Glutamatergic neuron (in vitro differentiated cells): Measurements from ENCODE around the gene ACTA1. TPM values are rescaled to one million over a fixed set of nuclear protein-coding genes. Genes with fewer than 3 reads are reported as not detected.

Source experiments
- DNase-seq: peaks from one replicate; pipeline ENCODE4 v3.0.0; 2022
- H3K27ac Mint-ChIP-seq: one replicate; pipeline ENCODE4 v1.8.0; 2020; ENCODE audit warnings: mild to moderate bottlenecking, mixed read lengths, inconsistent platforms; ENCODE audit not compliant: unreplicated experiment
- H3K27me3 Mint-ChIP-seq: one replicate; pipeline ENCODE4 v1.8.0; 2020; ENCODE audit warnings: mild to moderate bottlenecking, moderate library complexity, mixed read lengths, inconsistent platforms; ENCODE audit not compliant: unreplicated experiment
- H3K36me3 Mint-ChIP-seq: one replicate; pipeline ENCODE4 v1.8.0; 2020; ENCODE audit warnings: mild to moderate bottlenecking, mixed read lengths, inconsistent platforms; ENCODE audit not compliant: unreplicated experiment
- H3K4me1 Mint-ChIP-seq: one replicate; pipeline ENCODE4 v1.8.0; 2020; ENCODE audit warnings: mild to moderate bottlenecking, low read depth, mixed read lengths, inconsistent platforms; ENCODE audit not compliant: unreplicated experiment
- H3K4me3 Mint-ChIP-seq: one replicate; pipeline ENCODE4 v1.8.0; 2020; ENCODE audit warnings: mild to moderate bottlenecking, mixed read lengths, inconsistent platforms; ENCODE audit not compliant: unreplicated experiment
- H3K9me3 Mint-ChIP-seq: one replicate; pipeline ENCODE4 v1.8.0; 2020; ENCODE audit warnings: mild to moderate bottlenecking, moderate library complexity, mixed read lengths, inconsistent platforms; ENCODE audit not compliant: unreplicated experiment
- CTCF ChIP-seq: fragments of 200-600 bp; sonication (generic); IDR thresholded peaks from one replicate; pipeline ENCODE4 v1.5.0; 2021; ENCODE audit not compliant: partially characterized antibody, unreplicated experiment
- total RNA-seq: library from RNA; stranded (reverse); fragmentation: NEBNext Ultra II Directional; extraction: Animal tissue kit (Norgen Biotek cat#: 25700); gene quantifications from one replicate; pipeline ENCODE4 v1.2.1, GENCODE V29; 2021; ENCODE audit not compliant: unreplicated experiment

ACTA1 gene
- total RNA-seq, 1 donor from 2014 or later = 1.9 TPM

- no peak for DNase-seq
- no peaks in the 10 kb centered on the region for H3K36me3 Mint-ChIP-seq
- TF ChIP-seq CTCF = no peak
- no peaks in the 10 kb centered on the region for H3K4me1 Mint-ChIP-seq
- no peak overlapping the region for H3K27ac Mint-ChIP-seq
- peaks cover 3% of the 10 kb centered on the region for H3K27me3 Mint-ChIP-seq
- no peak overlapping the region for H3K4me3 Mint-ChIP-seq
- H3K9me3 Mint-ChIP-seq = no peaks in the 10 kb centered on the region
These were observed 11.9 kb upstream of the ACTA1 start for GRCh38 chr1:229445828-229446227.

- no peak overlapping the region for H3K4me3 Mint-ChIP-seq
- TF ChIP-seq CTCF = no peak
- H3K36me3 Mint-ChIP-seq = no peaks in the 10 kb centered on the region
- no peak for DNase-seq
- H3K9me3 Mint-ChIP-seq = no peaks in the 10 kb centered on the region
- no peak overlapping the region for H3K27ac Mint-ChIP-seq
- no peaks in the 10 kb centered on the region for H3K27me3 Mint-ChIP-seq
- H3K4me1 Mint-ChIP-seq = peaks cover 6% of the 10 kb centered on the region
These were observed 7.1 kb upstream of the ACTA1 start for GRCh38 chr1:229440851-229441537.

- H3K9me3 Mint-ChIP-seq = peaks cover 2% of the 10 kb centered on the region
- no peak for TF ChIP-seq CTCF
- peaks cover 15% of the 10 kb centered on the region for H3K4me1 Mint-ChIP-seq
- H3K27me3 Mint-ChIP-seq = peaks cover 2% of the 10 kb centered on the region
- no peak for DNase-seq
- H3K4me3 Mint-ChIP-seq = no peak overlapping the region
- no peaks in the 10 kb centered on the region for H3K36me3 Mint-ChIP-seq
- H3K27ac Mint-ChIP-seq = no peak overlapping the region
These were observed 4.1 kb upstream of the ACTA1 start for GRCh38 chr1:229438021-229438420.

- no peak for TF ChIP-seq CTCF
- DNase-seq = no peak
- peaks cover 2% of the 10 kb centered on the region for H3K9me3 Mint-ChIP-seq
- peaks cover 4% of the 10 kb centered on the region for H3K27me3 Mint-ChIP-seq
- H3K4me1 Mint-ChIP-seq = peaks cover 15% of the 10 kb centered on the region
- H3K27ac Mint-ChIP-seq = no peak overlapping the region
- H3K4me3 Mint-ChIP-seq = no peak overlapping the region
- H3K36me3 Mint-ChIP-seq = no peaks in the 10 kb centered on the region
These were observed 3.5 kb upstream of the ACTA1 start for GRCh38 chr1:229437443-229437842.

- peaks cover 10% of the 10 kb centered on the region for H3K27me3 Mint-ChIP-seq
- H3K36me3 Mint-ChIP-seq = no peaks in the 10 kb centered on the region
These were observed 2.3 kb upstream of the ACTA1 start for GRCh38 chr1:229436201-229436600.

More at GRCh38 chr1:229436201-229436600, 2.3 kb upstream of the ACTA1 start:
- Mint-ChIP-seq H3K4me3 (peak overlapping the region; percentile 38), H3K4me1 (peaks cover 16% of the 10 kb centered on the region), H3K9me3 (peaks cover 3% of the 10 kb centered on the region), H3K27ac (no peak overlapping the region)
- no peak for DNase-seq
- TF ChIP-seq CTCF = no peak
